ENCODE measurements around the gene RAB27A.
A peak's percentile ranks its signal among the peaks of the same experiment; 100 is the strongest.

Gene RAB27A

DNA sequence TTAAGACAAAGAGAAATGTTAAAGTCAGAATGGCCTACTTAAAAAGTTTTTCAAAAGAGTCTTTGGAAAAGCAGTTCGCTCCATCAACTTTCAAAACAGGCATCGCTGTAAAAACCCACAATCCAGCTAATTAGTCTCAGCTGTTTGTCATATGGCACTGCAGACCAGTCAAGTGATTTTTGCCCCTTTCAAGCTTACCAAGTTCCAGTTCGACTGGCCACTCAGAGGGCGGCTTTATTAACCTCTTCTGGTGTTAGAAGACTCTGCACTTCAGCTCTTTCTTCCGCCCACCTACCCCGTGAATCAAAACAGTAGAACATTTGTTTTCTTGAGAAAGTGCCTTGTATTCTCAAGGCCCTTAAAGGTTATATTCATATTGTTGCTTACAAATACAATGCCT lies 19.3 kb downstream of the RAB27A start:
- no peak for DNase-seq (ENCODE audit: insufficient read length, low spot score)
- TF ChIP-seq POLR2AphosphoS5 (IDR thresholded peaks at IDR 0.05; ENCODE audit: low read depth, low read length), result no peak
- no peak for TF ChIP-seq PAX5 (IDR thresholded peaks at IDR 0.05; ENCODE audit: insufficient read depth, low read length, severe bottlenecking)
- no peak for TF ChIP-seq TAF1 (IDR thresholded peaks at IDR 0.05; ENCODE audit: low read depth, low read length)
- no peak for TF ChIP-seq SPI1 (IDR thresholded peaks at IDR 0.05; ENCODE audit: low read depth, low read length)
- TF ChIP-seq POLR2A (IDR thresholded peaks at IDR 0.05; ENCODE audit: low read depth, low read length), result no peak
- no peak for TF ChIP-seq POU2F2 (IDR thresholded peaks at IDR 0.05; ENCODE audit: low read depth, low read length)
- no peak for FAIRE-seq

- FAIRE-seq, result no peak
Measured at GRCh38 chr15:55268176-55268695, 21.4 kb downstream of the RAB27A start.

GRCh38 chr15:55267401-55268175 lies 22.0 kb downstream of the RAB27A start:
- no peak for DNase-seq (ENCODE audit: insufficient read length, low spot score)
- peak; percentile 86 for FAIRE-seq
- TF ChIP-seq POLR2AphosphoS5 (IDR thresholded peaks at IDR 0.05; ENCODE audit: low read depth, low read length), result no peak
- no peak for TF ChIP-seq POU2F2 (IDR thresholded peaks at IDR 0.05; ENCODE audit: low read depth, low read length)
- TF ChIP-seq PAX5 (IDR thresholded peaks at IDR 0.05; ENCODE audit: insufficient read depth, low read length, severe bottlenecking), result no peak
- no peak for TF ChIP-seq TAF1 (IDR thresholded peaks at IDR 0.05; ENCODE audit: low read depth, low read length)
- TF ChIP-seq SPI1 (IDR thresholded peaks at IDR 0.05; ENCODE audit: low read depth, low read length), result peak; percentile 48

More at GRCh38 chr15:55268176-55268695, 21.4 kb downstream of the RAB27A start:
- DNase-seq (ENCODE audit: insufficient read length, low spot score), result no peak
- TF ChIP-seq PAX5 (IDR thresholded peaks at IDR 0.05; ENCODE audit: insufficient read depth, low read length, severe bottlenecking), result no peak
- no peak for TF ChIP-seq TAF1 (IDR thresholded peaks at IDR 0.05; ENCODE audit: low read depth, low read length)
- no peak for TF ChIP-seq POU2F2 (IDR thresholded peaks at IDR 0.05; ENCODE audit: low read depth, low read length)

DNA sequence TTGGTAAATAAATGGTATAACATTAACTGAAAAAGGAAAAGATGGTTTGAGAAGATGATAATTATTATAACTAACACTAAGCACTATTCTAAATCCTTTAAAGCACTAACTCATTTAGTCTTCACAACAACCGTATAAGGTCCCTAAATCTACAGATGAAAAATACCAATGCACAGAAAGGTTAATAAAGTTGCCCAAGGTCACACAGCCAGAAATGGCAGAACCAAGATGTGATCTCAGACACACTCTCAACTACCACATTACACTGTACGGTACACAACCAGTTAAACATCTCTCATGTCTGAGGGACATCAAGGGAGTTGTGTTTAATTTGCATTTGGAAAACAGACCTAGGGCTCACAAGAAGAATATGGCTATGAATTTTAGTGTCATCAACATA lies 23.1 kb downstream of the RAB27A start:
- no peak for TF ChIP-seq POLR2A (IDR thresholded peaks at IDR 0.05; ENCODE audit: low read depth, low read length)
- no peak for TF ChIP-seq POLR2AphosphoS5 (IDR thresholded peaks at IDR 0.05; ENCODE audit: low read depth, low read length)
- no peak for TF ChIP-seq POU2F2 (IDR thresholded peaks at IDR 0.05; ENCODE audit: low read depth, low read length)
- TF ChIP-seq SPI1 (IDR thresholded peaks at IDR 0.05; ENCODE audit: low read depth, low read length), result no peak
- DNase-seq (ENCODE audit: insufficient read length, low spot score) (no peak), FAIRE-seq (peak; percentile 69)

- no peak for DNase-seq (ENCODE audit: insufficient read length, low spot score)
- no peak for TF ChIP-seq TAF1 (IDR thresholded peaks at IDR 0.05; ENCODE audit: low read depth, low read length)
- no peak for TF ChIP-seq POU2F2 (IDR thresholded peaks at IDR 0.05; ENCODE audit: low read depth, low read length)
- no peak for TF ChIP-seq PAX5 (IDR thresholded peaks at IDR 0.05; ENCODE audit: insufficient read depth, low read length, severe bottlenecking)
- no peak for TF ChIP-seq POLR2A (IDR thresholded peaks at IDR 0.05; ENCODE audit: low read depth, low read length)
- peak; percentile 46; the same call in 1 of the 2 replicates for TF ChIP-seq SPI1 (IDR thresholded peaks at IDR 0.05; ENCODE audit: low read depth, low read length)
- FAIRE-seq, result no peak
Measured at GRCh38 chr15:55260562-55261131, 29.0 kb downstream of the RAB27A start.

GRCh38 chr15:55257938-55258337 lies 31.7 kb downstream of the RAB27A start:
- DNase-seq (ENCODE audit: insufficient read length, low spot score), result no peak
- TF ChIP-seq PAX5 (IDR thresholded peaks at IDR 0.05; ENCODE audit: insufficient read depth, low read length, severe bottlenecking) (no peak), SPI1 (IDR thresholded peaks at IDR 0.05; ENCODE audit: low read depth, low read length) (no peak), TAF1 (IDR thresholded peaks at IDR 0.05; ENCODE audit: low read depth, low read length) (no peak), POLR2AphosphoS5 (IDR thresholded peaks at IDR 0.05; ENCODE audit: low read depth, low read length) (no peak), POLR2A (IDR thresholded peaks at IDR 0.05; ENCODE audit: low read depth, low read length) (no peak), POU2F2 (IDR thresholded peaks at IDR 0.05; ENCODE audit: low read depth, low read length) (no peak)
- no peak for FAIRE-seq

GRCh38 chr15:55257012-55257670 lies 32.5 kb downstream of the RAB27A start:
- DNase-seq (ENCODE audit: insufficient read length, low spot score) (no peak), FAIRE-seq (no peak)
- TF ChIP-seq POLR2A (IDR thresholded peaks at IDR 0.05; ENCODE audit: low read depth, low read length) (no peak), POLR2AphosphoS5 (IDR thresholded peaks at IDR 0.05; ENCODE audit: low read depth, low read length) (no peak), PAX5 (IDR thresholded peaks at IDR 0.05; ENCODE audit: insufficient read depth, low read length, severe bottlenecking) (no peak), SPI1 (IDR thresholded peaks at IDR 0.05; ENCODE audit: low read depth, low read length) (no peak), TAF1 (IDR thresholded peaks at IDR 0.05; ENCODE audit: low read depth, low read length) (no peak), POU2F2 (IDR thresholded peaks at IDR 0.05; ENCODE audit: low read depth, low read length) (no peak)

DNA sequence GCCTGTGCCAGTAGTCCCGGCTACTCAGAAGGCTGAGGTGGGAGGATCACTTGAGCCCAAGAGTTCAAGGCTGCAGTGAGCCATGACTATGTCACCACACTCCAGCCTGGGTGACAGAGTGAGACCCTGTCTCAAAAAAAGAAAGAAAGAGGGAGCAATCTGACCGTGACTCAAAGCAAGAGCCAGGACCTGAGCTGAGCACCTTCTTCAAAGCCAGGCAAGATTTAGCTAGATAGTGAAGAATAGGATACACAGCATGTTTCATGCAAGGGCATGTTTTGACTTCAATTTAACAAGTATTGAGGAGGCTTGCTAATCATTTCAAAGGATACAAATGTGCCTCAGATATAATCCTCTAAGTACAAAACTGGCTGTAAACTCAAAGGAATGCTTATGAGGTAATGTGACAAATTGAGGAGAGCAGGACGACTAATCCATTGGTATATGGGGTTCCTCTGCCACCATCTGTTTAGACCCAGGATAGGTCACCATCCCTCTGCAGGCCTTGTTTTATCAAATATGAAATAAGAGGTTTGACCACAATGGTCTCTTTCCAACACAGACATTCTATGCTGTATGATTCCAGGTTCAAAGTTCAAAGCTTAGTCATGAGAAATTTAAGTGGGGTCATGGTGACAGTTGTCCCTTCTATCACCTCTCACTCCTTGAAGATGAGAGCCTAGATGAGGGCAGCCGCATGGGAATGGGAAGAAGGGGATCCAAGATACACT lies 33.2 kb downstream of the RAB27A start:
- FAIRE-seq, result no peak
- TF ChIP-seq POU2F2 (IDR thresholded peaks at IDR 0.05; ENCODE audit: low read depth, low read length) (no peak), TAF1 (IDR thresholded peaks at IDR 0.05; ENCODE audit: low read depth, low read length) (no peak), POLR2A (IDR thresholded peaks at IDR 0.05; ENCODE audit: low read depth, low read length) (no peak), SPI1 (IDR thresholded peaks at IDR 0.05; ENCODE audit: low read depth, low read length) (no peak), POLR2AphosphoS5 (IDR thresholded peaks at IDR 0.05; ENCODE audit: low read depth, low read length) (no peak), PAX5 (IDR thresholded peaks at IDR 0.05; ENCODE audit: insufficient read depth, low read length, severe bottlenecking) (no peak)
- DNase-seq (ENCODE audit: insufficient read length, low spot score), result no peak

- TF ChIP-seq PAX5 (IDR thresholded peaks at IDR 0.05; ENCODE audit: insufficient read depth, low read length, severe bottlenecking) (no peak), SPI1 (IDR thresholded peaks at IDR 0.05; ENCODE audit: low read depth, low read length) (peak; percentile 42; the same call in 1 of the 2 replicates)
- peak; percentile 63 for FAIRE-seq
- DNase-seq (ENCODE audit: insufficient read length, low spot score), result no peak
Measured at GRCh38 chr15:55255714-55256113, 33.9 kb downstream of the RAB27A start.

Measured in GM12891 (cell line).